Keratinocyte (primary cell): ENCODE measurements around the gene DELE1. TPM values are rescaled to one million over a fixed set of nuclear protein-coding genes. Genes with fewer than 3 reads are reported as not detected.

ENCODE experiments used
- DNase-seq: peaks from one replicate; pipeline ENCODE4 v3.0.0-alpha.2; 2011; ENCODE audit warnings: low read depth, missing footprints, low spot score
- FAIRE-seq: peaks from 2 replicates; lab custom pipeline; 2011; peaks lifted over from hg19 to GRCh38; lab: Jason Lieb, UNC
- H2AFZ ChIP-seq: 2 replicates; pipeline ENCODE4 v1.6.0; 2012; ENCODE audit warnings: low read length, control low read depth, inconsistent platforms; ENCODE audit not compliant: control insufficient read depth
- H3K27ac ChIP-seq: 2 replicates; pipeline ENCODE4 v1.5.1; 2011; ENCODE audit warnings: low read length; ENCODE audit not compliant: control insufficient read depth, insufficient read depth
- H3K27me3 ChIP-seq: 3 replicates; pipeline ENCODE4 v1.6.0; 2011; ENCODE audit warnings: low read length; ENCODE audit not compliant: control insufficient read depth, insufficient read depth; ENCODE audit errors: extremely low read depth
- H3K36me3 ChIP-seq, 2 experiments: 2 replicates in 1 of 2; 3 replicates in 1 of 2; pipeline ENCODE4 v1.5.1; 2011; ENCODE audit warnings: low read length in 2 of 2, mild to moderate bottlenecking in 1 of 2; ENCODE audit not compliant: control insufficient read depth in 2 of 2, insufficient read depth in 2 of 2; ENCODE audit errors: extremely low read depth in 1 of 2
- H3K4me1 ChIP-seq: 3 replicates; pipeline ENCODE4 v1.5.1; 2011; ENCODE audit warnings: low read length; ENCODE audit not compliant: control insufficient read depth, insufficient read depth; ENCODE audit errors: extremely low read depth
- H3K4me2 ChIP-seq: 3 replicates; pipeline ENCODE4 v1.6.0; 2011; ENCODE audit warnings: low read depth, low read length; ENCODE audit not compliant: control insufficient read depth, insufficient read depth; ENCODE audit errors: extremely low read depth
- H3K4me3 ChIP-seq, 3 experiments: fragments of 200-600 bp in 1 of 3; sonication (generic) in 1 of 3; 2 replicates in 2 of 3; 3 replicates in 1 of 3; pipeline ENCODE4 v1.5.1; 2011 to 2016; ENCODE audit warnings: low read length in 3 of 3, mild to moderate bottlenecking in 3 of 3, control low read depth in 2 of 3, inconsistent platforms in 1 of 3, low read depth in 1 of 3, mixed read lengths in 1 of 3, mixed run types in 1 of 3, moderate library complexity in 1 of 3; ENCODE audit not compliant: control insufficient read depth in 2 of 3, insufficient read depth in 2 of 3; ENCODE audit errors: extremely low read depth in 1 of 3
- H3K79me2 ChIP-seq: 2 replicates; pipeline ENCODE4 v1.6.0; 2012; ENCODE audit warnings: low read length; ENCODE audit not compliant: control insufficient read depth, insufficient read depth
- H3K9ac ChIP-seq: 3 replicates; pipeline ENCODE4 v1.6.0; 2011; ENCODE audit warnings: low read length; ENCODE audit not compliant: control insufficient read depth, insufficient read depth; ENCODE audit errors: extremely low read depth
- H3K9me1 ChIP-seq: 3 replicates; pipeline ENCODE4 v1.6.0; 2011; ENCODE audit warnings: low read length; ENCODE audit not compliant: control insufficient read depth, insufficient read depth; ENCODE audit errors: extremely low read depth
- H3K9me3 ChIP-seq: 2 replicates; pipeline ENCODE4 v1.5.1; 2012; ENCODE audit warnings: low read depth, low read length; ENCODE audit not compliant: control insufficient read depth
- H4K20me1 ChIP-seq: 3 replicates; pipeline ENCODE4 v1.6.0; 2011; ENCODE audit warnings: low read length; ENCODE audit not compliant: control insufficient read depth, insufficient read depth; ENCODE audit errors: extremely low read depth
- CTCF ChIP-seq, 3 experiments: IDR thresholded peaks in 1 of 3; conservative IDR thresholded peaks in 1 of 3; optimal IDR thresholded peaks in 1 of 3; 2 replicates in 2 of 3; 3 replicates in 1 of 3; pipeline versions ENCODE3 to v1.5.1; 2011; ENCODE audit warnings: low read length in 3 of 3, mild to moderate bottlenecking in 3 of 3, moderate library complexity in 2 of 3, control low read depth in 1 of 3, inconsistent platforms in 1 of 3; ENCODE audit not compliant: insufficient read depth in 2 of 3; ENCODE audit errors: extremely low read depth in 1 of 3
- EZH2 ChIP-seq: IDR thresholded peaks from one replicate; pipeline ENCODE4 v1.6.1; 2012; ENCODE audit warnings: inconsistent platforms, mild to moderate bottlenecking, low read length, moderate library complexity
- dilution Hi-C: fragments of 300-500 bp; cut with MboI; formaldehyde crosslinking; loops from one replicate; pipeline ENCODE4 v1.7.0; 2020; ENCODE audit warnings: low sequenced_read_pairs; ENCODE audit not compliant: extremely low pct_ligation_motif_present
- polyA plus RNA-seq, 5 experiments: library from polyadenylated mRNA; depleted of rRNA in 3 of 5; stranded (reverse) in 3 of 5; stranded (forward) in 1 of 5; unstranded in 1 of 5; fragments of >200 nt; gene quantifications; 1 replicate in 1 of 5; 2 replicates in 3 of 5; 3 replicates in 1 of 5; pipeline versions ENCODE4 v1.2.1 to v1.2.3, GENCODE V29; 2011 to 2012; ENCODE audit warnings: missing spikeins in 2 of 5, low read depth in 1 of 5, low replicate concordance in 1 of 5

DELE1 gene
- polyA plus RNA-seq, 1 donor (not counting 4 experiments of a cell fraction or from before 2014, with no cell fraction given): 37.5 TPM

DNA sequence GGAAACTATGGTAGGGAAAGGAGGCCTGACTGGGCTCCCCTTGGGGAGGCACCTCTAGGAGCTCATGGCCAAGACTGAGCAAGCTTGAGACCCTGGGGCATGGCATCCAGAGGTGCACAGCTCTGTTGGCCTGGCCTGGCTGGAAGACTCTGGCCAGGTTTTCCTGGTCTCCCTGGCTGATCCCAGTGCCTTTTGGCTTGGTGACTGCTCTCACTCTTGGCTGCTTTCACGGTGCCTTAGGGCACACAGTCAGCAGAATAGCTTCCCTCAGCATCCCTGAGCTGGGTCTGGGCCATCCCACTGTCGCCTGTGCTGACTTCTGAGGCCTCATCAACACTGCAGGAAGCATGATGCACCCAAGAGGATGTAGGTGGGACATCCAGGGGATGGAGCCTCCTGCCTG lies 13.4 kb upstream of the DELE1 start:
- peaks cover 8% of the 10 kb centered on the region for H3K4me1 ChIP-seq
- H3K27me3 ChIP-seq: peaks cover 14% of the 10 kb centered on the region
- no peaks in the 10 kb centered on the region for H3K9me3 ChIP-seq
- no peaks in the 10 kb centered on the region for H3K36me3 ChIP-seq
- H3K9ac ChIP-seq: no peak overlapping the region
- TF ChIP-seq CTCF (optimal IDR thresholded peaks at IDR 0.05 in 1 of 3, IDR thresholded peaks at IDR 0.05 in 1 of 3, conservative IDR thresholded peaks at IDR 0.05 in 1 of 3; ENCODE audit: extremely low read depth in 1 of 3, insufficient read depth in 2 of 3, low read length in 3 of 3) (no peak), EZH2 (no peak)
- no peak overlapping the region for H3K4me2 ChIP-seq
- peak; percentile 79 for FAIRE-seq
- DNase-seq: no peak
- H3K79me2 ChIP-seq: no peaks in the 10 kb centered on the region
- H2AFZ ChIP-seq: no peak overlapping the region
- H3K9me1 ChIP-seq: no peaks in the 10 kb centered on the region
- no peak overlapping the region for H3K4me3 ChIP-seq
- no peak overlapping the region for H3K27ac ChIP-seq
- H4K20me1 ChIP-seq: no peaks in the 10 kb centered on the region
- dilution Hi-C loops: no loop called here

- Histone ChIP-seq H3K4me1 (peaks cover 8% of the 10 kb centered on the region), H2AFZ (no peak overlapping the region), H4K20me1 (no peaks in the 10 kb centered on the region), H3K9me3 (no peaks in the 10 kb centered on the region), H3K9me1 (no peaks in the 10 kb centered on the region), H3K9ac (no peak overlapping the region), H3K4me3 (peak overlapping the region in 1 of 3 experiments; percentile 9), H3K27me3 (peaks cover 14% of the 10 kb centered on the region), H3K36me3 (no peaks in the 10 kb centered on the region), H3K4me2 (peak overlapping the region; percentile 55), H3K79me2 (no peaks in the 10 kb centered on the region), H3K27ac (no peak overlapping the region)
- DNase-seq: no peak
- FAIRE-seq: no peak
- dilution Hi-C loops: no loop called here
- no peak for TF ChIP-seq CTCF (optimal IDR thresholded peaks at IDR 0.05 in 1 of 3, IDR thresholded peaks at IDR 0.05 in 1 of 3, conservative IDR thresholded peaks at IDR 0.05 in 1 of 3; ENCODE audit: extremely low read depth in 1 of 3, insufficient read depth in 2 of 3, low read length in 3 of 3)
- no peak for TF ChIP-seq EZH2
These were observed 10.0 kb upstream of the DELE1 start for GRCh38 chr5:141913560-141914198.
